GM21619 (cell line): ENCODE measurements around the gene PMPCA.

Source experiments
- ATAC-seq: cut with Tn5 transposase; IDR thresholded peaks from one replicate; pipeline ENCODE4 v1.9.1; 2021; ENCODE audit not compliant: unreplicated experiment

PMPCA gene

DNA sequence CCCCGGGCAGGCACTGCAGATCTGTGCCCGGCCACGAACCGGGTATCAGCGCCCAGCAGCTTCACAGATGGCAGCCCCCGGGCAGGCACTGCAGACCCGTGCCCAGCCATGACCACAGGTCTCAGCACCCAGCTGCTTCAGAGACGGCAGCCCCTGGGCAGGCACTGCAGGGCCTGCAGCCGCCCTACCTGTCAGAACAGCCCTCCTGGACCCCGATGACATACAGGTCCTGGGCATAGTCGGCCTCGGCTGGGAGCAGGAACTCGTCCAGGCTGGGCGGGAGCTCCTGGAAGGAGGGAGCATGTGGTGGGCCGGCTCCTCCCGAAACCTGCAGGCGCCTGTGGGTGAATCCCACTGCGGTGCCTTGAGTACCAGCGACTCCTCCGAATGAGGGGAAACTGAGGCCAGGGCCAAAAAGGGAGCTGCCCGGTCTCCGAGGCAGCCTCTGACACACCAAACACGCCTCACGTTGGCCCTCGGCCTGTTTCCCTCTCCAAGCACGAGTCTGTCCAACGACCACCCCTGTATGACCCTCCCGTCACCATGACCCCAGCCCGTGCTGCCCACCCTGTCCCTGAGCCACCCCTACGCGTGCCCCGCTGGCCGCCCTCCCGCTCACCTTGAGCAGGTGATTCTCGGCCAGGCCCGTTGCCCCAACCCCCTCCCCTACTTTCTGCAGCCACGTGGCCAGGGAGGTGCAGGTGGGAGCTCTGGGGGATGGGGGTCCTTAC, 23.6 kb downstream of the PMPCA start:
- no peak for ATAC-seq

DNA sequence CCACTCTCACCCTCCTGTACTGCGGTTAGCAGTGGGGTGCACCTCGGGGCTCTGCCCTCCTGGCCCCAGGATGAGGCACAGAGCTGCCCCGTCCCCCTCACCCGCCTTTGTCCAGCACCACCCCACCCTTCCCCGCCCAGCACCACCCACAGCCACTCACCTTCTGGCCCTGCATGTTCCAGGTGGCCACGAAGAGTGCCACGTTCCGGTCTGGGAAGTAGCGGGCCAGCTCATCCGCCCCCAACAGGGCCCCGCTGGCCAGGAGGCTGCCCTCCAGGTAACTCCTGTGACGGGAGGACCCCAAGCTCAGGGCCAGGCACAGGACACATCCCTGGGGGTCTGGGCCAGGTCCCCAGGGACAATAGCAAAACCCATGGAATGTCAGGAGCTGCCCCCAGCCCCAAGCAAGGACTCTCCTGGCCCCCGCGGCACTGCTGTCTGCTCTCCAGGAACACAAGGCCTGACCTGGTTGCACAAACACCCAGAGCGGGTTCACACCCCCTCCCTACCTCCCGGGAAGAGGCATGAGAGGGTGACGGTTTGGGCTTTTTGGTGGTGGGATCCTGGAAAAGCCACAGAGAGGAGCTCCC, 24.2 kb downstream of the PMPCA start:
- no peak for ATAC-seq

DNA sequence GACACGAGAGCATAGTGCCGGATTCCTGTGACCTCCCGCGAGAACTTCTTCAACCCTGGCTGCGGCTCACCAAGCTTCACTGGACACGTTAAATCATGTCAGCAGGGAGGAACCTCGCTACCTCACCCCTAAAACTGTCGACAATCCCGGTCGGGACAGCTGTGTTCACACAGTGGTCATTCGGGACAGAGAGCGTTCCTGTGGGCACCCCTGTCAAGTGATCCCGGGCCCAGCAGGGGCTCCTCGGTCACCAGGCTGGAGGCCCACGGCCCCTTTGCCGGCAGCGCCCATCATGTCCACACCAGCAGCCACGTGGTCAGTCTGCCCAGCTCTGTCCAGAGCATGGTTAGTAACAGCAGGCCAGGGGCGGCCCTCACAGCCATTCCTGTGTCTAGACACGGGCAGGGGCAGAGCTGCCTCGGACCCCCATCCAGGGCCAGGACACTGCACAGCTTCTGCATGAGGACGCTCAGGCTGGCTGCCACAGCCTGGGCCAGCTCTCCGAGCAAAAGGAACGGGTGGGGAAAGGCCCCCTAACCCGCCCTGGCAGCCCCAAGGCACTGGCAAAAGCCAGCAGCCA, 25.7 kb downstream of the PMPCA start:
- no peak for ATAC-seq

DNA sequence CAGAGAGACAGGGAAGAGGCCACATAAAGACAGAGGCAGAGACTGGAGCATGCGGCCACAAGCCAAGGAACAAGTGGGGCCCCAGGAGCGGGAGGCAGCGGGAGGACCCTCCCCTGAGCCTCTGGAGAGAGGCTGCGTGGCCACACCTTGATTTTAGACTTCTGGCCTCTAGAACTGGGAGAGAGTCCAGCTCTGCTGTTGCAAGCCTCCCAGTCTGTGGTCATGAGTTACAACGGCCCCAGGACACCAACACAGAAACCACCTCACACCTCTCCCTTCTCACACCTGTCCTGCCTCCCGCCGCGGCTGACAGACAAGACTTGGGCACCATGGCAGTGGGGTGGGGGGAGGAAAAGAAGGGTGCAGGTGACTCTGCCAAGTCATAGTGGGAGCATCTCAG, 27.0 kb downstream of the PMPCA start:
- ATAC-seq, result no peak

DNA sequence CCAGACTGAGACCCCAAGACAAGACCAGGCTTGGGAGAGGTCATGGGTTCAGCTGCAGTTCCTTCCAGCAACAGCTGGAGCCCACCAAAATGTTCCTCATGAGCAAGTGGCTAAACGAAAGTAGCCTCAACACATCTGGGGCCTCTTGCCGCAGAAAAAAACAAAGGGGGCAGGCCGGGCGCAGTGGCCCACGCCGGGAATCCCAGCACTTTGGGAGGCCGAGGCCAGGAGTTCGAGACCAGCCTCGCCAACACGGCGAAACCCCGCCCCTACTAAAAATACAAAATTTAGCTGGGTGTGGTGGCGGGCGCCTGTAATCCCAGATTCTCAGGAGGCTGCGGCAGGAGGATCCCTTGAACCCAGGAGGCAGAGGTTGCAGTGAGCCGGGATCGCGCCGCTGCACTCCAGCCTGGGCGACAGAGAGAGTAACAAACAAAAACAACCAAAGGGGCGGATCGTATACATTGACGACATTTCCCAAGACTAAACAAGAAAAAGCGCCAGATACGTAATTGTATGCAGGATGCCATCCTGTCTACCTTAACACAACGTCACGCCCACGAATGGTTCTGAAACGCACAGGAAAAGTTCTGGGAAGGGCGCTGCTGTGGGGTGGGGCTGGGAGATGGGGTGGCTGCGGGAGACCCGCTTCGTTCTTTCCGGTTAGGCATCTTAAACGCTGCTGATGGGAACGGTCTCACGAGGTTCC, 27.5 kb downstream of the PMPCA start:
- no peak for ATAC-seq

DNA sequence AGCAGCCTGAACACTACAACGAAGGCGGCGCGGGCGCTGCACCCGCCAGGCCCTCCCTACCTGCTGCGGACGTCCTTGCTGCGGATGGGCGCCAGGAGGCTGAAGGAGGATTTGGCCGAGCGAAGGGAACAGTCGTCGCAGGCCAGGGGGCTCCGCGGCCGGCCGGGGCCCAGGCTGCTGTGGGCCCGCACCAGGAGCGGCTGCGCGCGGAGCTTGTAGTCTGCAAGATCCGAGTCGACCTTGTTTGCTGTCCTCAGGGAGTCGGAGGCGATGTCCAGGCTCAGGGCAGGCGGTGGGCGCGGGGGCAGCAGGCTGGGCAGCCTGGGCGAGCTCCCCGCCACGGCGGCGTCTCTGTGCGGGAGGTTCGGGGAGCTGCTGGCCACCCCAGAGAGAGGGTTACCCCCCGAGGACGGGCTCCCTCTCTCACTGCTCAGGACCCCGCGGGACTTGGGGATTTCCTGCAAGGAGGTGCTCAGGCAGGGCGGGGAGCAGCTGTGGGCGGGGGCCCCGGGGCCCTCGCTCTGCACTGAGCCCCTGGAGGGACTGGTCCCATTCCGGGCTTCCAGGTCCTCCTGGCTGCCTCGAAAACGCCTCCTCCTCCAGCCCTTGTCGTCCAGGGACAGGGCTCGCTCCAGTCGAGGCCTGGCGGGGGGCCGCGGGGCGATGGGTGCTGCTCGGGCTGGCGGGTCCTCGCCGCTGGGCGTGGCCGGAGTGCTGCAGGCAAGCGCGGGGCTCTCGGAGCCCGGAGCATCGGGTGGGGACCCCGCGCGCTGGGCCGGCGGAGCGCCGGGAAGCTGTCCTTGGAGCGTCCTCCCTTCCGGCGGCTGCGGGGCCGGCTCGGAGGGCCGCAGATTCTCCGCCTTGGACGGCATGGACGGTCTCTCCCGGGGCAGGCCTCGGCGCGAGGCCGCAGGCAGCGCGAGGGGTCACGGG, 28.4 kb downstream of the PMPCA start:
- peak; percentile 46 for ATAC-seq

DNA sequence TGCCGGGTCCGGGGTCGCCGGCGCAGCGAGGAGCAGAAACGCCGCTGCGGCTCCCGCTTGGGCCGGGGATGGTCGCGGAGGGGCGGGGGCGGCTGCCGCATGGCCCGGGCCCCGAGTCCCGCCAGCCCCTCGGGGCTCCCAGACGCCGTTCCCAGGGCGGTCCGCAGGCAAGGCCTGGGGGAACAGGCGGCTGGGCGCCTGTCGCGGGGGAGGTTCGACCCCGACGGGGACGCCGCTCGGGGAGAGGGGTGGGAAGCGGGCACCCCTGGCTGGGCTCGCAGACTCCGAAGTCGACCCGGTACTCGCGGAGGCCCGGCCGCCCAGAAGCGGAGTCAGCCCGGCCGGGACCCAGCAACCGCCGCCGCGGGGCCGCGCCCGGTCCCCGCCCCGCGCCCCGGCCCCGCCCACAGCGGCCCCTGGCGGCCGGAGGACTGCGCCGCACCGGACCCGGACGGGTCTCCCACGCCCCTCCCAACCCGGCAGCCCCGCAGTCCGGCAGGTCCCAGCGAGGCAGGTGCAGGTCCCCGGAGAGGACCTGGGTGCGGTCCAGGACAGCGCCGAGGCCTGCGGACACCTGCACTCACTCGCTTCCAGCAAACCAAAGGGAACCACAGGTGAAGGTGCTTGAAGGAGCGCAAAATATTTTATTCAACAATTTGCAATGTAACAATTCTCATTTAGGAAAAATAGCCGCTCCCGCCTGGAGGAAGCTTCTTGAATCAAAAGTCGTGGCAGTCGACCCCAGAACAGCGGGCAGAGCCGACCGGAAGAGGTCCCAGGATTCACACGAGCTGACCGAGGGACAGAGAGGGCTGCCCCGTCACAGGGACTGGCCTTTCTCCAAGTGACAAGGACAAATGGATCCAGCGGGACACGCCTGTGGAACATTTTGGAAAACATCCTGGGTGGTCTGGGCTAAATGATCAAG, 29.3 kb downstream of the PMPCA start, which contains the start of gene INPP5E:
TSS of gene INPP5E (minus strand) at position 365 of the 928 bp plus-strand sequence. CDS start 426 bp downstream, outside the sequence.
- ATAC-seq, result peak; percentile 59

DNA sequence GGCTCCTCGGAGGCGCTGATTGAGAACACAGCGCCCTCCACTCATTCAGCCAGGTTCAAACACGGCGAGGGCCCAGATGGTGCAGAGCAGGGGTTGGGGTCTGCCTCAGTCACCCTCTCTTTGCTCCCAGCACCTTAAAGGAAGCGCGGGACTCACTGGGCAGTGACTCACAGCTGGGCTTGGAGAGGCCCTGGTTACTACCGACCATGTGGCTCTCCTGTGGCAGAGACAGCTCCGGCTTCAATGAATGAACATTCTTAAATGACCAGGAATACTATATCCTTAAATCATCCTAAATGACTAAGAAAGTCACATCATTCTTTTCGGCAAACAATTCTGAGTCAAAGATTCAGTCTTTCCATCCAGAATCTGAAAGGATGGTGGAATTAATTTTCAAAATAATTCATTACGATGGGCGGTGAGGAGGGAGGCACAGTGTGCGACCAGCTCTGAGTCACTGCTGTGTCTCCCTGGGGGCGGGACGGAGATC, 30.8 kb downstream of the PMPCA start:
- ATAC-seq, result no peak

DNA sequence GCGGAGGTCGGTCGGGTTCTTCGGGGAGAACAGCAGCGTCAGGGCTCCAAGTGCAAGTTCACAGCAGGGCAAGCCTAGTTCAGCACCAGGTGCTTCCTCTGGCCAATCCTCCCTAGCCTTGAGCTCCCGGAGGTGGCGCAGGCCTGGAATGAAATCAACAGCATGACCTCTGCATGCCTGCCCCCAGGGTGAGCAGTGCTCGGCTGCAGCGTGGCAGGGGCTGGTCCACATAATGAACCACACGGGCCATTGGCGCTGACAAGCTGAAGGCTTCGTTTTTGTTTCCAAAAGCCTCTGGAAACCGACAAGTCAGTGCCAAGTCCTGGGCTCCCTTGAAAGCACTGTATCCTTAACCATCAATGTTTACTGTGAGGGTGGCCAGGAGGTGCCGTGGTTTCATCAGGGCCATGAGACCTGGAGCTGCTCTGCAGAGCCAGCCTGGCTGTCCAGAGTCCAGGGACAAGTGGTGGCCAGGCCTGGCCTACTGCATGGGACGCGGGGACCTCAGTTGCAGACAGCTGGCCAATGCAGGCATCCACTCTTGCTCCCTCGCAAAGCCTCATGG, 31.3 kb downstream of the PMPCA start:
- no peak for ATAC-seq

DNA sequence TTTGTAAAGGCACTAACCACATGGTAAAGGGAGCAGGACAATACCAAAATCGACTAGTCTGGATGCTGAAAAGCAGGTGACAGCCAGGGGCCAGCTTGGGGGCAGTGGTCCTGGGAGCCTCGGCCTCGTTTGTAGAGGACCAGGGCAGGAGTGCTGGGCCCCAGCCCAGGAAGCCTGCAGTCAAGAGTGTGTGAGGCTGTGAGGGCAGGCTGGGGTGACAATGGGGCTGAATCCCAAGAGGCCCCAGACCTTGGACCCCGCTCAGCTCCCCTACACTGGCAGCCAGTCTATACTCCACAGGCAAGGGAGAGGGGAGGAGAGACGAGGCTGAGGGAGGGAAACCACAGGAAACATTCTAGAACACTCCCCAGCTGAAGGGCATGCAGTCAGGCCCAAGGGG, 31.8 kb downstream of the PMPCA start:
- ATAC-seq, result no peak

DNA sequence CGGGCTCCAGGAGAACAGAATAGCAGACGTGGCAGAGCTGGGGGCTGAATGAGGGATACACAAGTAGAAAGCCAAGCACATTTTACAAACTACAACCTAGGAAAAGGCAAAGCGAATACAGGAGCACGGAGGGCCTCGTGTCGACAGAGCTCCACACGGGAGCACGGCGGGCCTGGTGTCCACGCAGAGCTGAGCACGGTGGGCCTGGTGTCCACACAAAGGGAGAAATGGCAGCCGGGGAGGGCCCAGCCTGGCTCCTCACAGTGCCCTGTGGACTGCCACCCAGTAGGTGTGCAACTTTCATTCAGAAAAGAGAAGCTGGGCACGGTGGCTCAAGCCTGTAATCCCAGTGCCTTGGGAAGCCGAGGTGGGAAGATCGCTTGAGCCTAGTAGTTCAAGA, 32.6 kb downstream of the PMPCA start:
- no peak for ATAC-seq

DNA sequence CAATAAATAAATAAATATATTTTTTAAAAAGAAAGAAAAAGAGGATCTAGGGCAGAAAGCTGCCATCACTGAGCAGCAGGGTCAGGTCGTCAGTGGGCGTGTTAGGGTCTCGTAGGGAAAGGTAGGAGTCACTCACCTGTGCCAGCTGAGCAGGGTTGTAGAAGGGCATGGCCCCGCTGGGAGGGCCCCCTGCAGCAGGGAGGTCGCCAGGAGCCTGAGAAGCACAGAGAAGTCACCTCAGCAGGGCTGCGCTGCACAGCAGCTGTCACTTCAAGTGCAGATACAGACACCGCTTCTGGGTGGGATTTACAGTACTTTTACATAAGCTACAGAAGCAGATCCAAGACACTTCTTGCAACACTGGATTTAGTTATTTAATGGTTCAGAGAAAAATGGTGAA, 33.2 kb downstream of the PMPCA start:
- no peak for ATAC-seq

DNA sequence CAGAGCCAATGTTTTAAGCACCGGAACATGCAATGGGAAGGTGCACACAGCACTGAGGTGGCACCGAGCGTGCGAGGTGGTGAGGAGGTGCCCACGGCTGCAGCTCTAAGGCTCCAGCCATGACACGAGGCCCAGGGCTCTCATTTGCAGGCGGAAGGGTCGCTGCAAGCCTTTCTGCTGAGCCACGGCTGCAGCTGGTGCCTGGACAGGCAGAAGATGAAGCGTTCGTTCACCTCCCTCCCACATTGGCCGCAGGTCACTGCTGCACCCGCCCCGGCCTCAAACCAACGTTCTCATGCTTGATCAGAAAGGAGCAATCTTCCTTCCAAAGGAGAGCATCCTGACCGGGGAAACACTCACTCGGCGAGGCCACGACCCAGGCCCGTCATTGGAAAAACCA, 33.6 kb downstream of the PMPCA start:
- ATAC-seq, result no peak

DNA sequence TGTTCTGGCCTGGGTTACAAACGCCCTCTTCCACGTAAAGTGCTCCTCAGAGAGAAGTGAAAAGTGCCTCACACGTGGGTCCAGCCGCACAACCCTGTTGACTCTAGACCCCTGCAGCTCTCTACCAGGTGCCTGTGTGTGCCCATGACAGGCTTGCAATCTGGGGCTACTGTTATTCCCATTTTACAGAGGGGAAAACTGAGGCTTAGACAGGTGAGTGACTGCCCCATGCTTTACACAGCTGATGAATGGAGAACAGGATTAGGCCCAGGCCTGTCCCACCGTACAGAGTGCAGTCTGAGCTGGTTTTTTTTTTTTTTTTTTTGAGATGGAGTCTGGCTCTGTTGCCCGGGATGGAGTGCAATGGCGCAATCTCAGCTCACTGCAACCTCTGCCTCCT, 35.3 kb downstream of the PMPCA start:
- no peak for ATAC-seq

DNA sequence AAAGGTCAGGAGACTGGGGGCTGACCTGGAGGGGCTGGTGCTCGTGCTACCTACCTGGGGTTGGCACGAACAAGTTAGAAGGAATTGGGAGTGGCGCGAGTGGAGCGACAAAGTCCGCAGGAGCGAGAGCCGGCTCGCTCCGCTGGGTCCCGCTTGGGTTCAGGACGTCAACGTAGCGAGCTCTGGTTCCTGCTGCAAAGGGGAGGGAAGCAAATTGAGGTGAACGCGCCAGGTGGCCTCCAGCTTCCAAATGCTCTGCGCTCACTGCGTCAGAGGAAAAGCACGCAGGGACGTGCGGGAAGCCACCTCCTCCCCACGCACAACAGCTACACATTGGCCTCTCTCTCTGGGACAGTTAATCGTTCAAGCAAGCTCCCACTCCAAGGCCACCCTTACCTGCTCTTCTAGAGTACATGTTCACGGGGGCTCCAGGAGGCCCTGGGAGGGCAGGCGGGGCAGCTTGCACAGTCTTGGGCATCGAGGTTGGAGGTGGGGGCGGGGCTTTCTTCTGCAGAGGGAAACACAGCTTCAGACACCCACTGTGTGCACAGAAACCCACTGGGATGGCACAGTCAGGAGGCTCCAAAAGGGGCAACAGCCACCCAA, 36.8 kb downstream of the PMPCA start:
- no peak for ATAC-seq

DNA sequence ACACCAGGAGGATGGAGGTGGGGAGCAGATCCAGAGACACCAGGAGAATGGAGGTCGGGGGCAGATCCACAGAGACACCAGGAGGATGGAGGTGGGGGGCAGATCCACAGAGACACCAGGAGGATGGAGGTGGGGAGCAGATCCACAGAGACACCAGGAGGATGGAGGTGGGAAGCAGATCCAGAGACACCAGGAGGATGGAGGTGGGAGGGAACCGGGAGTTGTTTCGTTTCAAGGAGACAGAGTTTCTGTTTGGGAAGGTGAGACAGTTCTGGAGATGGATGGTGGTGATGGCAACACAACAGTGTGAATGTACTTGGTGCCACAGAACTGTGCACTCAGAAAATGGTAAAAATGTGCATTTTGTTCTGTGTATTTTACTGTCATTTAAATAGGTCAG, 38.2 kb downstream of the PMPCA start:
- ATAC-seq, result no peak

DNA sequence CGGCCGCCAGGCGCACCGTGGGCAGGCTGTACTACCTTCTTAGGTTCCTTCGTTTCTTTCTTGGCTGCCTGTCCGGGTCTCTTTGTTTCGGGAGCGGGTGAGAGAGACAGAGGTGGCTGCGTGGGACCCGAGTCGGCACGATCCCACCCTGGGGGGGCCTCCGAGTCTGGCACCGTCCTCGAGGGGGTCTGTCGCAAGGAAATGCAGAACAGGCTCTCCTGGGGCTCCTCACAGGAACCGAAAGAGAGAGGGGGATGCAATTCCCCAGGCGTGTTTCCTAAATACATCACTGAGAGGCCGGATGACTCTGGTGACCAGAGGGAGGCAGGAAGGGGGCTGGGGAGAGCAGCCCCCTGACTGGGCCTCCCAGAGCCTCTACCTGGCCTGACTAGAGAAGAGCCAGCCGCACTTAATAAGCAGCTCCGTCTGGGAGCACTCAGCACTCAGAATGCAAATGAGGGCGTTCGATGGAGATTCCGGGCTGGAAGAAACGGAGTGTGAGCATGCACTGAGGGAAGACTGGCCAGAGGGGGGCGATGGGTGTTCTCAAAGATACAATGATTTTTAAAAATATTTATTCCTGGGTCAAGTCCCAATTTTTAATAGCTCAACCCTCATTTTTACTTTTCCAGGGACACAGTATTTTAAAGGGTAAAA, 40.9 kb downstream of the PMPCA start:
- ATAC-seq, result no peak

DNA sequence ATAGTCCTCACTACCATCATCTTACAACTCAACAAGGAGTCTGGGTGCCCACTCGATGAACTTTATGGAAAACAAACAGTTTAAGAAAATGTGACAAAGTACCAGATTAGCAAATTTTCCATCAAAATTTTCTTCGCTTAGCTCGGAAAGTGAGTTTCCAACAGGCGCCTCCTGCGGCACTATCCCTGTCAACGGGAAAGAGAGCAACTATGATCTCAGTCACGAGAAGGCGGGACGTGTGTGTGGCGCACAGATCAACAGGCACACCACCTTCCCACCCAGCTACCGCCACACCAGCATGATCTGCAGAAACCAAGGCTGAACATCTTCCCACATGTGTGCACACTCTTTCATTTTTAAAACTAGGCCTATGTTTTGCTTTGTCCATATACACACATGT, 42.9 kb downstream of the PMPCA start:
- ATAC-seq, result no peak
